Measurements from ENCODE around the gene NDUFS7. TPM values are rescaled to one million over a fixed set of nuclear protein-coding genes. Genes with fewer than 3 reads are reported as not detected.

Gene NDUFS7
- total RNA-seq, 1 donor from 2014 or later, result 159 TPM

GRCh38 chr19:1364070-1364704, 19.5 kb upstream of the NDUFS7 start:
- no peak for DNase-seq (ENCODE audit: extremely low read depth, low read depth, low spot score)

DNA sequence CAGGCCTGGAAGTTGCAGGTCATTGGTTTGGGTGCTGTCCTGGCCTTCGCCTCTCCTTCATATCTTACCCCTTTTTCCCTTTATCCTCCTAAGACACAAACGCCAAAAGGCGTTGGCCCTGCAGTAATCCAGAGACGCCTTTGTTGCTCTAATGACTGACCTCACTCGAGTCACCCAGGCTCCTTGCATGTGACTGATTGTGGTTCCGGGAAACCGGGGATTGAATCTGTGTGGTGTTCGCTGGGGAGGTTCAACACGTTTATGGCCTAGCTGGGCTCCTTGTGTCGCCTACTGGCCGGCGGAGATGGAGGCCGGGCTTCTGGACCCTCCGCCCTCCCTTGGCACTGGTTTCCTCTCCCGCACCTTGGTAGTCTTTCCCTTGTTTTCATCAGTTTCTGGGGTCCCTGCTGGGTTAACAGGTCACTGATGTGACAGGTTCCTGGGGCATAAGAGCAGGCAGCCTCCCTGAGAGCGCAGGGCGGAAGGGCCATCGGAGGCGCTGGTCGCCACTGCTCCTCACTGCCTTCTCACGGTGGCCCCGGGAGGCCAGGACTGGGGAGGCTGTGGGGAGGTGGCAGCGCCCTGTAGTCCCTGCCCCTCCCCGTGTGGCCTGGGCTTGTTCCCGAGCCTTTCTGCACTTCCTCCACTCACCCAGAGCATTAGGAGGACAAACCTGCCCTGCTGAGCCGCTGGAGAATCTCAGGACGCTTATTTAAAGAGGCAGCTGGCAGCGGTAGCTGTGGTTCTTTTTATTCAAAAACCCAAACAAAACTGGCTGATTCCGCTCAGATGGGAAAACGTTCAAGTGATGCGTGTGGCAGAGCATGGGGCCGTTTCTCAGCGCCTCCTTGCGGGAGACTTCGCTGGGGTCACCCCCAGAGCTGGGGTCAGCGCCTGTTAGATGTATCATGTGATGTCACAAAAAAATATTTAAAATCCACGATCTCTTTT, 18.1 kb upstream of the NDUFS7 start:
- no peak for DNase-seq (ENCODE audit: extremely low read depth, low read depth, low spot score)

DNA sequence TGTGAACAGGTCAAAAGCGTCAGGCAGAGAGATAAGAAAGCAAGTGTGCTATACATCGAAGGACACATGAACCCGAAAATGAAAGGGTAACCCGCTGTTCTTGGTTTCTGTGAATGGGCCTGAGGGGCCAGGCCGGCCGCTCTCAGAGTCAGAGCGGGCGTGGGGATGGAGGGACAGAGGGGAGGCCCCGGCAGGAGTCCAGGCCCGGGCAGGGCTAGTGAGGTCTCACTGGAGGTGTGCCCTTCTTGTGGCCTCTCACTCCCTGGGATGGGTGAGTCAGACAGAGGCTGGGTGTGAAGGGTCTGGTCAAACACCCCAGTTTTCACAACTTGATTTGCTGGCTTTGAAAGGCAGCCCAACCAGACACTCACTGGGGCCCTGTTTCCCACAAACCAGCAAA, 17.4 kb upstream of the NDUFS7 start:
- DNase-seq (ENCODE audit: extremely low read depth, low read depth, low spot score), result no peak

DNA sequence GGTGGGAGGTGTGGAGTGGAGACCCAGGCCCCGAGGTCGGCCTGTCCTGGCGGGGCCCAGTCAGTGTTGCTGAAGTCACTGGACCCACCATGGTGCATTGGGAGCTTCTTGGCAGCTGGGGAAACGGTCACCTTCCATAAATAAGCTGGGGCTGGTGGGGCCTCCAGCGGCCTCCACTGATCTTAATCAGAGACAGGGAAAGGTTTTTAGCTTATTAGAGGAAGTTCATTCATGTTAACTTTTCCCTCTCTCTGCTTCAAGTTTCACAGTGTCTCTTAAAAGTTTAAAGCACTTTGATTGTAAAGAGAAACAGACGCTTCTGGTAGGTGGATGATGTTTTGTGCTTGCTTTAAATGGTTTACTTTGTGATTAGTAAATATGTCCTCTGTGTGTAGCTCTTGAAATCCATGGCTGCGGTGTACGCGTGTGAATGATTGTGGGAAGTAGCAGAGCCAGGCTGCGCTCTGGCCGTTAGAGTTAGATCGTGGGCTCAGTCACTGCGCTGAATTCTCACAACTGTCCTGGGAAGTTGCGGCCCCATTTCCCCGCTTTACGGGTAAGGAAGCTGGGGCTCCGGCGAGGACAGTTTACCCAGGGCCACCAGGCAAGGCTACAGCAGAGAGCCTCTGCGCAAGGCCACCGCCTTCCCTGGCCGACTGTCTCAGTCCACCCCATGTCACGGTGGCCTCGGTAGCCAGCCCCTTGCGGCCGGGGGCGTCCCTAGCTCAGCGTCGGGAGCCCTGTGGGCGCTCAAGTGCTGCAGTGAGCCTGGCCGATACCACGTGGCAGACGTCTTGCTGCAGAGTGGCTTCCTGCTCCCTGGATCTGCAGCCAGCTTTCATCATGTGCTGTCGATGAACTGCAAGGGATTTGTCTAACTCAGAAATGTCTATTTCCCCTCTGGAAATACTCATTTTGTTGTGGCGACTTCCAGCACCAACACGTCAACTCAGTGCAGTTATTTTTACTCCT, 16.5 kb upstream of the NDUFS7 start:
- DNase-seq (ENCODE audit: extremely low read depth, low read depth, low spot score), result no peak

DNA sequence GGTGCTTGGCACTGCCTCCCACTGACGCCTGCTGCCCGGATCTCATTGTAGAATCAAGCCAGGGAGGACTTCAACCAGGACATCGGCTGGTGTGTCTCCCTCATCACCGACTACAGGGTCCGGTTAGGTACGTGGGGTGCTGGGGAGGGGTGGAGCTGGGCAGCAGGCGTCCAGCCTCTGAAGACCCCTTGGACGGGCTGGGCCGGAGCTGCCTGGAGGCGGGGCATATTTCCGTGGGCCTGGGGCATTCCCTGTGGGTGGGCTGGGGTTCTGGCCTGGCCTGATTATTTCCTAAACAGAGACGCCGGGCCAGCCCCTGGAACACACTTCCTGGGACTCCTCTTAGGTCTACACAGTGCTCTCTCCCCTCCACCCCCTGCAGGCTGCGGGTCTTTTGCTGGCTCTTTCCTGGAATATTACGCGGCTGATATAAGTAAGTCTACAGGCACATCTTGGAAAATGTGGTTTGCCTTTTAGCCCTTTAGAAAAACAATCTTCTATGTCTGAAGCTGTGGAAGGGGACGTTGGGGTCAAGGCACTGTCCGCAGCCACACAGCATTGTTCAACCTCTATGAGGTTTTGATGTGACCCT, 14.4 kb upstream of the NDUFS7 start:
- DNase-seq (ENCODE audit: extremely low read depth, low read depth, low spot score), result no peak

DNA sequence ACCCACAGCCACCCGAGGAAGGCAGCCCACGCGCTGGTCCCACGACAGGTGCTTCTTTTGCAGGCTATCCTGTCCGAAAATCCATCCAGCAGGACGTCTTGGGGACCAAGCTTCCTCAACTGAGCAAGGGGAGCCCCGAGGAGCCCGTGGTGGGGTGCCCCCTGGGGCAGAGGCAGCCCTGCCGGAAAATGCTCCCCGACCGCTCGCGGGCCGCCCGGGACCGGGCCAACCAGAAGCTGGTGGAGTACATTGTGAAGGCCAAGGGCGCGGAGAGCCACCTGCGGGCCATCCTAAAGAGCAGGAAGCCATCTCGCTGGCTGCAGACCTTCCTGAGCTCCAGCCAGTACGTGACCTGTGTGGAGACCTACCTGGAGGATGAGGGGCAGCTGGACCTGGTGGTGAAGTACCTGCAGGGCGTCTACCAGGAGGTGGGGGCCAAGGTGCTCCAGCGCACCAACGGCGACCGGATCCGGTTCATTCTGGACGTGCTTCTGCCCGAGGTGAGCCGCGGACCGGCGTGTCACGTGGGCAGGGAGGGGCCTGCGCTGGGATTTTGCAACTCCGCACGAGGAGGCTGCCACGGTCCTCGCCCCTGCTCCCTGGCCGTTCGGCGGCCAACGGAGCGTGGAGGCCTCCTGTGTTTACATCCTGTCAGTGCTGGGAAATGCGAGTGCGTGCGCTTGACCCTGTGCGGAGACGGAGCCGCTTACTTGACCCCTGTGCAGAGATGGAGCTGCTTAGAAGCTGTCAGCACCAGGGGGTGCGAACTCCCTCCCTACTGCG, 12.9 kb upstream of the NDUFS7 start:
- DNase-seq (ENCODE audit: extremely low read depth, low read depth, low spot score), result no peak

- no peak for DNase-seq (ENCODE audit: extremely low read depth, low read depth, low spot score)
Observed at GRCh38 chr19:1373042-1373533, 10.6 kb upstream of the NDUFS7 start.

DNA sequence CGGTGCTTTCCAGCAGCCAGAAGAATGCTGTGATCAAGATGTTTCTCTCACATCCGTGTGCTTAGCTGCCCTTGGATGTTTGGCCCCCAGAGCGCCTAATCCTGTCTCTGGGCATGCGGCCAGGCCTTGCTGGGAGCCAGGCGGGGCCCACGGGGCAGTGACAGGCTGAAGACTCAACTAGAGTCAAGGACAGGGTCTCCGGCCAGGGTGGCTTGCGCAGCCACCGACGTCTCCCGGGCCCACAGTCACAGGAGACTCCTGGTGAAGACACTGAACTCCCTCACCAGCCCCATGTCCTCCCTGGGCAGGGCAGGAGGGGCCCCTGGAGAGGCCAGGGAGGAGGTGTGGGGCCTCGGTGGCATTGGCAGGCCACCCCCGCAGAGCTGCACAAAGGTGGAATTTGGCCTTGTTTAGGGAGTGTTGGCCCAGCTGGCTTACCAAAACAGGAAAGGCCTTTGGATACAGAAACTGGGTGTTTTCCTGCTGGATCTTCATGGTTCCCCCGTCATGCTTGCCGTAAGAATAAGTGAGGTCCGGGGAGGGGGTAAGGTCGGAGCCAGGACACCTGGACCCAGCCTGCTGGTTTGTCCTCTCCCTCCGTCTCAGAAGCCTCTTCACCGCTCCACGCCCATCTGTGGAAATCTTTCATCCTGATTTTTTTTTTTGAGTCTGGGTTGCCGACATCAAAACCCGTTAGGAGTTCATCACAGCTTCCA, 10.0 kb upstream of the NDUFS7 start:
- DNase-seq (ENCODE audit: extremely low read depth, low read depth, low spot score), result no peak

- DNase-seq (ENCODE audit: extremely low read depth, low read depth, low spot score), result no peak
Observed at GRCh38 chr19:1374250-1374577, 9.5 kb upstream of the NDUFS7 start.

DNA sequence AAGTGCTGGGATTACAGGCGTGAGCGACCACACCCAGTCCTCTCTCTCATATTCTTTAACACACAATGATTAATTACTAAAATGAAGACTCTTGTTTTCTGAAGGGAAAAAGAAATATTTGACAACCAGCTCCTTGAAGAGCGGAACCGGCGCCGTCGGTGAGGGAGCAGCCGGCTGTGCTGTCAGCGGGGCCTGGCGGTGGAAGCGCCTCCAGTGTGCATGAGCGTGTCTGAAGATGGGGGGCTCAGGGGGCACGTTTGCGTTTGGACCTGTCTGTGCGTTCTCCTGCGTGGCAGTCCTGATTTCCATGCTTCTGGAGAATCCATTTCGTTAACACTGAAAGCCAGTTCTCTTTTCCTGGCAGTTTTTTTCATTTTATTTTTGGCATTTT, 7.3 kb upstream of the NDUFS7 start:
- no peak for DNase-seq (ENCODE audit: extremely low read depth, low read depth, low spot score)

- no peak for DNase-seq (ENCODE audit: extremely low read depth, low read depth, low spot score)
Observed at GRCh38 chr19:1377176-1377964, 6.3 kb upstream of the NDUFS7 start.

DNA sequence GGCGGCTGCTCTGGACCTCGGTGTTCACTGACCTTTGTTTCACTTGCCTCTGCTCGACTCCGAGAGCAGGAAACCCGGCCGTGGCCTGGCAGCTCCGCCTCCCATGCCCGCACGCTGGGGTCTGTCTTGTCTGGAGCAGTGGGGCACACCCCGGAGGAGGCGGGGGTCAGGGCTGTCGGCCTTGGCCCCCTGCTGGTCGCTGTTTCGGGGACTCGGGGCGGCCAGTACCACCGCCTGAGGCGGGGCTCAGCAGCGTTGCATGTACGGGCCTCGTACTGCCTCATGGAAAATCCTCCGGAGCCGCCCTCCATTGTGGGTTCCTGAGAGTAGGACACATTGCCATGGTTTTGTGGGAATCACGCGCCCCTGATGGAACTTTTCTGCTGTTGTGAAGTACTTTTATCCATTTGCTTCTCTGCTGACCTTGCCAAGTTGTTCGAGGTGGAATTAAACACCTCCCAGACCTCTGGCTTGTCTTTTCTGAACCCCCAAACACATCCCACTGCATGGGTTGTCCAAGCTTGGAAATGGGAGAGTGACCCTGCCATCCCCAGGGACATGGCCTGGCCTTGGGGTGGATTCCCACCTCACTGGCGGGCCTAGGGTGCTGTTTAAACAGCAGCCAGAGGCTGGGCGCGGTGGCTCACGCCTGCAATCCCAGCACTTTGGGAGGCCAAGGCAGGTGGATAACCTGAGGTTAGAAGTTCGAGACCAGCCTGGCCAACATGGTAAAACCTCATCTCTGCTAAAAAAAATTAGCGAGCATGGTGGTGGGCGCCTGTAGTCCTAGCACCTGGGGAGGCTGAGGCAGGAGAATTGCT, 5.5 kb upstream of the NDUFS7 start:
- DNase-seq (ENCODE audit: extremely low read depth, low read depth, low spot score), result no peak

- no peak for DNase-seq (ENCODE audit: extremely low read depth, low read depth, low spot score)
Observed at GRCh38 chr19:1379126-1379905, 4.4 kb upstream of the NDUFS7 start.

- DNase-seq (ENCODE audit: extremely low read depth, low read depth, low spot score), result no peak
Observed at GRCh38 chr19:1379961-1380489, 3.7 kb upstream of the NDUFS7 start.

DNA sequence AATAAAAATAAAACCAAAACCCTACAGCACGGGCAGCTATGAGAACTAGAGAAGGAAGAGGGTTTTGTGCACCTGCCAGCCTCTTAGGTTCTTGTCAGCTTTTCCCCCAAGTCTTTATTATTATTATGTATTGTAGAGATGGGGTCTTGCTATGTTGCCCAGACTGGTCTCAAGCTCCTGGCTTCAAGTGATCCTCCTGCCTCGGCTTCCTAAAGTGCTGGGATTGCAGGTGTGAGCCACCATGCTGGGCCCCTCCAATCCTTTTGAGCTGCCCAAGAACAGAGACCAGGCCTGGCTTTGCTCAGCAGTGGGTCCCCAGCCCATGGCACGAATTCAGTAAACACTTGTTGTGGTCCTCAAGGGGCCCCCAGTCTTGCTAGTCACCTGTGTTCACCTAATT, 1.5 kb upstream of the NDUFS7 start:
- DNase-seq (ENCODE audit: extremely low read depth, low read depth, low spot score), result no peak

GRCh38 chr19:1383017-1383311, 743 bp upstream of the NDUFS7 start:
- no peak for DNase-seq (ENCODE audit: extremely low read depth, low read depth, low spot score)

- no peak for DNase-seq (ENCODE audit: extremely low read depth, low read depth, low spot score)
Observed at GRCh38 chr19:1384085-1384462, 367 bp downstream of the NDUFS7 start.
